Measurements from ENCODE around the gene TUBA8.
"Not testable (repeated sequence)": the region's sequence is repeated elsewhere in the genome, so short reads cannot be mapped to it uniquely, and the experiment has no call there.

The TUBA8 gene

GRCh38 chr22:18157714-18158028 lies 47.1 kb downstream of the TUBA8 start:
- H3K27ac ChIP-seq (replicated peaks): no peak overlapping the region
- H3K4me3 ChIP-seq (replicated peaks; ENCODE audit: insufficient read depth, low read length): no peak overlapping the region
- H3K27me3 ChIP-seq (ENCODE audit: insufficient read depth, poor library complexity, severe bottlenecking): no peaks in the 10 kb centered on the region
- DNase-seq (ENCODE audit: low read depth in 1 of 2, low spot score in 1 of 2): no peak
- TF ChIP-seq, protein P1, sequence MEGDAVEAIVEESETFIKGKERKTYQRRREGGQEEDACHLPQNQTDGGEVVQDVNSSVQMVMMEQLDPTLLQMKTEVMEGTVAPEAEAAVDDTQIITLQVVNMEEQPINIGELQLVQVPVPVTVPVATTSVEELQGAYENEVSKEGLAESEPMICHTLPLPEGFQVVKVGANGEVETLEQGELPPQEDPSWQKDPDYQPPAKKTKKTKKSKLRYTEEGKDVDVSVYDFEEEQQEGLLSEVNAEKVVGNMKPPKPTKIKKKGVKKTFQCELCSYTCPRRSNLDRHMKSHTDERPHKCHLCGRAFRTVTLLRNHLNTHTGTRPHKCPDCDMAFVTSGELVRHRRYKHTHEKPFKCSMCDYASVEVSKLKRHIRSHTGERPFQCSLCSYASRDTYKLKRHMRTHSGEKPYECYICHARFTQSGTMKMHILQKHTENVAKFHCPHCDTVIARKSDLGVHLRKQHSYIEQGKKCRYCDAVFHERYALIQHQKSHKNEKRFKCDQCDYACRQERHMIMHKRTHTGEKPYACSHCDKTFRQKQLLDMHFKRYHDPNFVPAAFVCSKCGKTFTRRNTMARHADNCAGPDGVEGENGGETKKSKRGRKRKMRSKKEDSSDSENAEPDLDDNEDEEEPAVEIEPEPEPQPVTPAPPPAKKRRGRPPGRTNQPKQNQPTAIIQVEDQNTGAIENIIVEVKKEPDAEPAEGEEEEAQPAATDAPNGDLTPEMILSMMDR (IDR thresholded peaks at IDR 0.05; ENCODE audit: insufficient read depth, low read length): no peak
- TF ChIP-seq SPI1 (IDR thresholded peaks at IDR 0.05; ENCODE audit: borderline replicate concordance, low read depth) (no peak), REST (IDR thresholded peaks at IDR 0.05; ENCODE audit: insufficient replicate concordance, low read depth) (no peak), POLR2AphosphoS5 (IDR thresholded peaks at IDR 0.05; ENCODE audit: low read depth) (no peak), GABPA (IDR thresholded peaks at IDR 0.05; ENCODE audit: low read depth) (no peak)

DNA sequence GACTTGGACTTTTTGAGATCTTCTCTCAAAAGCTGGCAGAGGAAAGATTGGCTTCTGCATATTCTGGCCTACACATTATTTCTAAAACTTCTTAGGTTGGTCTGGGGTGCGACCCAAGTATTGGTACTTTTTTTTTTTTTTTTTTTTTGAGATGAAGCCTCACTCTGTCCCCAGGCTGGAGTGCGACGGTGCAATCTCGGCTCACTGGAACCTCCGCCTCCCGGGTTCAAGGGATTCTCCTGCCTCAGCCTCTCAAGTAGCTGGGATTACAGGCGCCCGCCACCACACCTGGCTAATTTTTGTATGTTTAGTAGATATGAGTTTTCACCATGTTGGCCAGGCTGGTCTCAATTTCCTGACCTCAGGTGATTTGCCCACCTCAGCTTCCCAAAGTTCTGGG lies 50.0 kb downstream of the TUBA8 start:
- not testable (repeated sequence) for H3K27me3 ChIP-seq (ENCODE audit: insufficient read depth, poor library complexity, severe bottlenecking); DNase-seq (ENCODE audit: low read depth in 1 of 2, low spot score in 1 of 2); H3K4me3 ChIP-seq (replicated peaks; ENCODE audit: insufficient read depth, low read length); H3K27ac ChIP-seq (replicated peaks)

- DNase-seq (ENCODE audit: low read depth in 1 of 2, low spot score in 1 of 2); H3K27me3 ChIP-seq (ENCODE audit: insufficient read depth, poor library complexity, severe bottlenecking); H3K4me3 ChIP-seq (replicated peaks; ENCODE audit: insufficient read depth, low read length): not testable (repeated sequence)
These were observed 53.2 kb downstream of the TUBA8 start for GRCh38 chr22:18163843-18164242.

DNA sequence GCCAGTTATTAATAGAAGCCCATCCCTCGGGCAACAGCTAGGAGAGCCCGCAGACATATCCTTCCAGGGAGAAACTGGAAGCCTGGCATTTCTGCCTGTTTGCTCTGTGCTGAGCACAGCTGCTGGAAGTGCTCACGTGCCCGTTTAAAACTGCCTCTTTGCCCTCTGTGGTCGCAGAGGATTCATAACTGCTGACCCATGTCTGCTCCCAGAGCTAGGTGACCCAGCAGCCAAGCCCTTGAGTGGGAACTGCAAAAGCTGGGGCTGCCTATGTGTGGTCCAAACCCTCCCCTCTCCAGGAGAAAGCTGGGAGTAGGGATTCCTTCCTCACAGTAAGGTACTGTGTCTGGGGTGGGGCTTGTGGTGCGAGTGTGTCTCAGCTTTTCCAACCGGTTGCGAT lies 54.0 kb downstream of the TUBA8 start:
- DNase-seq (ENCODE audit: low read depth in 1 of 2, low spot score in 1 of 2); H3K27ac ChIP-seq (replicated peaks); H3K4me3 ChIP-seq (replicated peaks; ENCODE audit: insufficient read depth, low read length); H3K27me3 ChIP-seq (ENCODE audit: insufficient read depth, poor library complexity, severe bottlenecking): not testable (repeated sequence)

More at GRCh38 chr22:18163843-18164242, 53.2 kb downstream of the TUBA8 start:
- not testable (repeated sequence) for H3K27ac ChIP-seq (replicated peaks)

DNA sequence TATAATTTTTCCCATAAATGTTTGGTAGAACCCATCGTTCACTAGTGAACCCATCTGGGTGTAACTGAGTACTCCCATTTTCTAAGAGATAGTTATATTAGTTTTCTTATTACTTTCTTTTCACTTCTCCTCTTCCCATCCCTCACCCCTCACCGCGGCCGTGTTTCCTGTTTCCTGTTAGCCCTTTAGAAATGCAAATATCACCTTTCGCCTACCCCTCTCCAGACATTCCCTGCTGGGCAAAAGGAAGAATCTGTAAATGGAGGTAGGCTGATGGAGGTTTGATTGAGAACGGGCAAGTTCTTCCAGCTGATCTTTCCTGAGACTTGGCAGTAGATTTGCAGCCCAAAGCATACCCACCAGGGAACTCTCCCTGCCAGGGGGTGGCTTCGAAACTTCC lies 54.7 kb downstream of the TUBA8 start:
- not testable (repeated sequence) for H3K27ac ChIP-seq (replicated peaks); H3K4me3 ChIP-seq (replicated peaks; ENCODE audit: insufficient read depth, low read length); DNase-seq (ENCODE audit: low read depth in 1 of 2, low spot score in 1 of 2); H3K27me3 ChIP-seq (ENCODE audit: insufficient read depth, poor library complexity, severe bottlenecking)

DNA sequence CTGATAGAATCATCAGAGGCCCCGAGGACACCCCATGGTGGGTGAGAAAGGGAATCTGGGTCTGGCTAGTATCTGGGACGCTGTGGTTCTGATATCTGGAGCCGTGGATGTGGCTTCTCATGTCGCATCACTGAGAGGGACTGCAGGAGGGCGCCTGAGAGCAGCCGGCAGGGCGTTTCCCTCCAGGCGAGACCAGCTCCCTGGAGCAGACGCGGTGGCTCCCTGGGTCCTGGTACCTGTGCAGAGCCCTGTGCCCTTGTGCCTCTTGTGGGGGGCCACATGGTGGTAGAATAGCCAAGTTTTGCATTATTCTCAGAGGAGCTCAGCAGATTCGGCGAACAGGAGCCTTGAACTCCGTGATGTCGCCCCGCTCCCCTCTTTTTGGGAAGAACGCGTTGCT lies 59.7 kb downstream of the TUBA8 start:
- not testable (repeated sequence) for H3K27me3 ChIP-seq (ENCODE audit: insufficient read depth, poor library complexity, severe bottlenecking); DNase-seq (ENCODE audit: low read depth in 1 of 2, low spot score in 1 of 2); H3K27ac ChIP-seq (replicated peaks); H3K4me3 ChIP-seq (replicated peaks; ENCODE audit: insufficient read depth, low read length)

GRCh38 chr22:18172203-18172602 lies 61.6 kb downstream of the TUBA8 start:
- not testable (repeated sequence) for H3K27ac ChIP-seq (replicated peaks); DNase-seq (ENCODE audit: low read depth in 1 of 2, low spot score in 1 of 2); H3K27me3 ChIP-seq (ENCODE audit: insufficient read depth, poor library complexity, severe bottlenecking); H3K4me3 ChIP-seq (replicated peaks; ENCODE audit: insufficient read depth, low read length)

DNA sequence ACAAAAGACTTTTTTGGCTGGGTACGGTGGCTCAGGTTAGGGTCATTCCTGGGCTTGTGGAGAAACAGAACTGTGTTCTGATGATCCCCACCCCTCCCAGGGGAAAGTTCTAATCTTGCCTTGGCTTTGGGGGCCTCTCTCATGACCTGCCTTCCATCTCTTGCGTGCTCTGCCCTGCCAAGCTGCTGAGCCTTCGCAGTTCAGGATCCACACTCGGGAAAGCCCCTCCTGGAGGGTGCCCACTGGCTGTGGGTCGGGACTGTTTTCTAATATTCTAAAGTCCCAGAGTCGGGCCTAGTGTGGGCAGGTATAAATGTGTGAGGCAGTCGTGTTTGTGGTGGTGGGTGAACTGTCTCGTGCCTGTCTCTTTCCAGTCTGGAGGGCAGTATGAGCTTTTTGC lies 62.2 kb downstream of the TUBA8 start:
- not testable (repeated sequence) for DNase-seq (ENCODE audit: low read depth in 1 of 2, low spot score in 1 of 2); H3K27me3 ChIP-seq (ENCODE audit: insufficient read depth, poor library complexity, severe bottlenecking); H3K27ac ChIP-seq (replicated peaks); H3K4me3 ChIP-seq (replicated peaks; ENCODE audit: insufficient read depth, low read length)

DNA sequence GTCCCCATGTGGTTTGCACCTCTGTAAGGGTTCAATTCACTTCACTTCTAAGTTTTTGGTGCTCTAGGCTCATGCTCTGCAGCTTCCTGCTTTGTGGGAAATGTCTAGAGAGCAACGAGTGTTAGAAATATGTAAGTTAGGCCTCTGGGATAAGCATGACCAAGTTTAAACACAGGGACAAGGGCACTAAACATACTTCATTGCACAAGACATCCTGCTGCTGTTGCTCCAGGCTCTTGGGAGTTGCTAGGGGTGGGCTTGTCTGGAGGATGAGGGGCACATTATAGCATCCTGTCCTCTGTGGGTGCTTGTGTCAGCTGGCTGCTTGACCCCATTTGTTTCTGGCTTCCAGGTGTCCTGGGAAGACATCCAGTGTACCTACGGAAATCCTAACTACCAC lies 62.8 kb downstream of the TUBA8 start:
- DNase-seq (ENCODE audit: low read depth in 1 of 2, low spot score in 1 of 2); H3K27ac ChIP-seq (replicated peaks); H3K27me3 ChIP-seq (ENCODE audit: insufficient read depth, poor library complexity, severe bottlenecking); H3K4me3 ChIP-seq (replicated peaks; ENCODE audit: insufficient read depth, low read length): not testable (repeated sequence)
